H9 (cell line): ENCODE results near the gene NAA60. TPM values are rescaled to one million over a fixed set of nuclear protein-coding genes. Genes with fewer than 3 reads are reported as not detected.
A peak's percentile ranks its signal among the peaks of the same experiment; 100 is the strongest.

ENCODE experiments used
- DNase-seq: peaks from one replicate; pipeline ENCODE4 v3.0.0-alpha.2; 2017
- H2AFZ ChIP-seq: one replicate; pipeline ENCODE4 v1.6.1; 2013; ENCODE audit warnings: mild to moderate bottlenecking, low read length, control low read depth, moderate library complexity
- H2AK5ac ChIP-seq: 2 replicates; pipeline ENCODE4 v1.6.1; 2013; ENCODE audit warnings: low read length, control low read depth, mixed read lengths; ENCODE audit not compliant: insufficient read length
- H2BK120ac ChIP-seq: one replicate; pipeline ENCODE4 v1.6.1; 2013; ENCODE audit warnings: low read depth, mild to moderate bottlenecking, low read length, control low read depth, inconsistent platforms; ENCODE audit not compliant: poor library complexity, severe bottlenecking
- H2BK12ac ChIP-seq: 2 replicates; pipeline ENCODE4 v1.6.1; 2013; ENCODE audit warnings: low read length, control low read depth, mixed read lengths, low read depth; ENCODE audit not compliant: insufficient read length
- H2BK15ac ChIP-seq: 2 replicates; pipeline ENCODE4 v1.6.1; 2013; ENCODE audit warnings: low read depth, low read length, control low read depth
- H2BK20ac ChIP-seq: one replicate; pipeline ENCODE4 v1.6.1; 2013; ENCODE audit warnings: low read depth, mild to moderate bottlenecking, low read length, control low read depth, inconsistent platforms; ENCODE audit not compliant: poor library complexity, severe bottlenecking
- H2BK5ac ChIP-seq: 2 replicates; pipeline ENCODE4 v1.6.1; 2013; ENCODE audit warnings: low read length, control low read depth, mixed read lengths; ENCODE audit not compliant: insufficient read length
- H3K14ac ChIP-seq: 2 replicates; pipeline ENCODE4 v1.6.1; 2013; ENCODE audit warnings: low read length, control low read depth; ENCODE audit not compliant: insufficient read depth
- H3K18ac ChIP-seq: 2 replicates; pipeline ENCODE4 v1.6.1; 2013; ENCODE audit warnings: low read depth, mild to moderate bottlenecking, mixed read lengths, low read length, control low read depth; ENCODE audit not compliant: insufficient read length
- H3K23ac ChIP-seq: 2 replicates; pipeline ENCODE4 v1.6.1; 2013; ENCODE audit warnings: low read length, control low read depth, mixed read lengths, low read depth; ENCODE audit not compliant: insufficient read length
- H3K23me2 ChIP-seq: 2 replicates; pipeline ENCODE4 v1.6.1; 2013; ENCODE audit warnings: low read depth, mild to moderate bottlenecking, mixed read lengths, low read length, control low read depth; ENCODE audit not compliant: insufficient read length, poor library complexity, severe bottlenecking
- H3K27ac ChIP-seq: 2 replicates; pipeline ENCODE4 v1.5.1; 2013; ENCODE audit warnings: low read length, control low read depth, mixed read lengths, low read depth; ENCODE audit not compliant: insufficient read length
- H3K27me3 ChIP-seq: 2 replicates; pipeline ENCODE4 v1.6.1; 2013; ENCODE audit warnings: low read length, control low read depth, inconsistent platforms; ENCODE audit not compliant: insufficient read depth
- H3K4ac ChIP-seq: 2 replicates; pipeline ENCODE4 v1.6.1; 2013; ENCODE audit warnings: low read depth, mild to moderate bottlenecking, control low read depth, inconsistent platforms, low read length, moderate library complexity
- H3K4me1 ChIP-seq: 2 replicates; pipeline ENCODE4 v1.6.1; 2013; ENCODE audit warnings: low read length, control low read depth, inconsistent platforms; ENCODE audit not compliant: insufficient read depth
- H3K4me2 ChIP-seq: 2 replicates; pipeline ENCODE4 v1.6.1; 2013; ENCODE audit warnings: low read length, control low read depth, mixed read lengths; ENCODE audit not compliant: insufficient read length, insufficient read depth
- H3K56ac ChIP-seq: 2 replicates; pipeline ENCODE4 v1.6.1; 2013; ENCODE audit warnings: low read depth, mild to moderate bottlenecking, mixed read lengths, low read length, control low read depth; ENCODE audit not compliant: insufficient read length
- H3K79me1 ChIP-seq: 2 replicates; pipeline ENCODE4 v1.6.1; 2013; ENCODE audit warnings: low read depth, mild to moderate bottlenecking, moderate library complexity, low read length, control low read depth, inconsistent platforms; ENCODE audit not compliant: insufficient read depth, poor library complexity, severe bottlenecking
- H3K79me2 ChIP-seq: 2 replicates; pipeline ENCODE4 v1.6.1; 2013; ENCODE audit warnings: low read length, control low read depth, inconsistent platforms; ENCODE audit not compliant: insufficient read depth
- H3K9ac ChIP-seq: 2 replicates; pipeline ENCODE4 v1.6.1; 2013; ENCODE audit warnings: low read length, control low read depth, mixed read lengths; ENCODE audit not compliant: insufficient read length; ENCODE audit errors: extremely low read depth
- H3K9me3 ChIP-seq: one replicate; pipeline ENCODE4 v1.6.1; 2013; ENCODE audit warnings: low read depth, low read length, inconsistent platforms; ENCODE audit not compliant: control insufficient read depth
- H3T11ph ChIP-seq: one replicate; pipeline ENCODE4 v1.6.1; 2013; ENCODE audit warnings: mild to moderate bottlenecking, low read length, control low read depth, inconsistent platforms
- H4K20me1 ChIP-seq: one replicate; pipeline ENCODE4 v1.6.1; 2013; ENCODE audit not compliant: control insufficient read depth, insufficient read length, insufficient read depth
- H4K5ac ChIP-seq: 2 replicates; pipeline ENCODE4 v1.6.1; 2013; ENCODE audit warnings: low read depth, mild to moderate bottlenecking, mixed read lengths, low read length, control low read depth; ENCODE audit not compliant: insufficient read length
- H4K8ac ChIP-seq: replicated peaks from 2 replicates; pipeline ENCODE4 v1.6.1; 2013; ENCODE audit warnings: low read length, control low read depth, mixed read lengths, low read depth; ENCODE audit not compliant: insufficient read length
- H4K91ac ChIP-seq: 2 replicates; pipeline ENCODE4 v1.6.1; 2013; ENCODE audit warnings: low read depth, mild to moderate bottlenecking, moderate library complexity, mixed read lengths, low read length, control low read depth; ENCODE audit not compliant: insufficient read length
- H3K27ac Mint-ChIP-seq, 3 experiments: 2 replicates in 2 of 3; 3 replicates in 1 of 3; pipeline ENCODE4 v1.8.0; 2020 to 2021; ENCODE audit warnings: mixed read lengths in 3 of 3, mild to moderate bottlenecking in 1 of 3, moderate library complexity in 1 of 3
- H3K27me3 Mint-ChIP-seq: 2 replicates; pipeline ENCODE4 v1.8.0; 2021; ENCODE audit warnings: low read depth, mild to moderate bottlenecking, moderate library complexity, mixed read lengths
- H3K36me3 Mint-ChIP-seq, 3 experiments: 2 replicates in 2 of 3; 3 replicates in 1 of 3; pipeline ENCODE4 v1.8.0; 2020 to 2021; ENCODE audit warnings: low read depth in 3 of 3, mixed read lengths in 3 of 3; ENCODE audit not compliant: insufficient read depth in 1 of 3
- H3K4me1 Mint-ChIP-seq, 2 experiments: 2 replicates each; pipeline ENCODE4 v1.8.0; 2020; ENCODE audit warnings: mixed read lengths in 2 of 2
- H3K4me3 Mint-ChIP-seq, 2 experiments: 2 replicates in 1 of 2; 3 replicates in 1 of 2; pipeline ENCODE4 v1.8.0; 2020 to 2021; ENCODE audit warnings: mild to moderate bottlenecking in 2 of 2, mixed read lengths in 2 of 2, moderate library complexity in 1 of 2
- H3K9me3 Mint-ChIP-seq, 2 experiments: 2 replicates in 1 of 2; 3 replicates in 1 of 2; pipeline ENCODE4 v1.8.0; 2020; ENCODE audit warnings: mild to moderate bottlenecking in 2 of 2, mixed read lengths in 2 of 2, moderate library complexity in 1 of 2
- WGBS: extraction: QIAGEN DNeasy Blood & Tissue Kit; methylation state at CpG from one replicate; pipeline ENCODE4 v1.1.7; 2013; ENCODE audit warnings: missing lambda C conversion rate, low lambda C conversion rate, mixed read lengths; ENCODE audit not compliant: insufficient read length; ENCODE audit errors: extremely low coverage; 5-methylcytosine and 5-hydroxymethylcytosine counted together
- total RNA-seq: library from RNA; stranded (reverse); gene quantifications from 2 replicates; pipeline ENCODE4 v1.2.1, GENCODE V29; 2021
- TF ChIP-seq, protein P1 (sequence below): fragments of 200-600 bp; sonication (generic); conservative IDR thresholded peaks from 3 replicates; pipeline ENCODE4 v1.8.0; 2021; ENCODE audit warnings: antibody characterized with exemption, mild to moderate bottlenecking

The NAA60 gene
- total RNA-seq, 1 experiment from 2014 or later, result 49.3 TPM

DNA sequence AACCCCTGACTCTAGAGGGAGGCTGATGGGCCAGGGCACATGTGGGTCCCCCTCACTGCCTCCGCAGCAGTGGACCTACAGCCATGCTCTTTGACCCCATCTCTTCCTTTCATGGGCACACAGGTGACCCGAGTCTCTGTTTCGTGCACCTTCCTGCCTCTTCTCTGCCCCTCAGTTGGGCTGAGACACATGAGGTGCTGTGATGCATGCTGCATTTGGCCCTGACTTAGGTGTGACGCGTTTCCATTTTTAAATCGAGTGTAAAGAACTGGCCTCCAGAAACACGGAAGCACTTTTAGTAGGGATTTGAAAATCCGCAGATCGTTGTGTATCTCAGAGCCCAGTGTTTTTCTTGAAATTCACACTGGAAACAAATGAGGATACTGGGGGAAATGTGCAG is 27.2 kb downstream of the NAA60 start:
- Histone ChIP-seq H3K27ac (no peak overlapping the region), H3T11ph (no peak overlapping the region), H3K27me3 (no peaks in the 10 kb centered on the region), H4K20me1 (no peaks in the 10 kb centered on the region), H3K4me1 (no peaks in the 10 kb centered on the region; the same call in 1 of the 2 replicates), H2BK120ac (no peak overlapping the region), H3K23me2 (no peaks in the 10 kb centered on the region), H3K4me2 (no peak overlapping the region), H3K56ac (no peak overlapping the region), H3K9me3 (no peaks in the 10 kb centered on the region), H3K79me1 (peaks cover 12% of the 10 kb centered on the region), H4K8ac (no peak overlapping the region), H2AK5ac (no peak overlapping the region), H3K4ac (no peak overlapping the region), H2BK5ac (no peak overlapping the region), H3K79me2 (peaks cover 26% of the 10 kb centered on the region; the same call in 1 of the 2 replicates), H3K9ac (no peak overlapping the region), H3K14ac (no peak overlapping the region; the same call in 1 of the 2 replicates), H2AFZ (no peak overlapping the region), H2BK20ac (no peak overlapping the region), H4K91ac (no peak overlapping the region), H2BK15ac (no peak overlapping the region), H4K5ac (no peak overlapping the region), H3K18ac (no peak overlapping the region), H2BK12ac (no peak overlapping the region), H3K23ac (no peak overlapping the region)
- Mint-ChIP-seq H3K27me3 (no peaks in the 10 kb centered on the region), H3K36me3 (peaks cover 11 to 20% (median 15%) of the 10 kb centered on the region in 3 experiments; a peak in 5 of 7 replicates), H3K4me3 (peak overlapping the region in 1 of 2 experiments; percentile 23; a peak in 1 of 5 replicates), H3K4me1 (peaks cover 28 to 35% of the 10 kb centered on the region in 2 experiments), H3K27ac (peak overlapping the region in 1 of 3 experiments; percentile 57; a peak in 2 of 7 replicates), H3K9me3 (no peaks in the 10 kb centered on the region)
- no CpG with 5 or more reads among the region's 9 CpGs for WGBS
- TF ChIP-seq, protein P1, sequence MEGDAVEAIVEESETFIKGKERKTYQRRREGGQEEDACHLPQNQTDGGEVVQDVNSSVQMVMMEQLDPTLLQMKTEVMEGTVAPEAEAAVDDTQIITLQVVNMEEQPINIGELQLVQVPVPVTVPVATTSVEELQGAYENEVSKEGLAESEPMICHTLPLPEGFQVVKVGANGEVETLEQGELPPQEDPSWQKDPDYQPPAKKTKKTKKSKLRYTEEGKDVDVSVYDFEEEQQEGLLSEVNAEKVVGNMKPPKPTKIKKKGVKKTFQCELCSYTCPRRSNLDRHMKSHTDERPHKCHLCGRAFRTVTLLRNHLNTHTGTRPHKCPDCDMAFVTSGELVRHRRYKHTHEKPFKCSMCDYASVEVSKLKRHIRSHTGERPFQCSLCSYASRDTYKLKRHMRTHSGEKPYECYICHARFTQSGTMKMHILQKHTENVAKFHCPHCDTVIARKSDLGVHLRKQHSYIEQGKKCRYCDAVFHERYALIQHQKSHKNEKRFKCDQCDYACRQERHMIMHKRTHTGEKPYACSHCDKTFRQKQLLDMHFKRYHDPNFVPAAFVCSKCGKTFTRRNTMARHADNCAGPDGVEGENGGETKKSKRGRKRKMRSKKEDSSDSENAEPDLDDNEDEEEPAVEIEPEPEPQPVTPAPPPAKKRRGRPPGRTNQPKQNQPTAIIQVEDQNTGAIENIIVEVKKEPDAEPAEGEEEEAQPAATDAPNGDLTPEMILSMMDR, result no peak
- DNase-seq, result no peak
